Thoracic aorta (tissue), 2 donors: ENCODE measurements around the gene BLM. TPM values are rescaled to one million over a fixed set of nuclear protein-coding genes. Genes with fewer than 3 reads are reported as not detected.
"Not testable (repeated sequence)": the region's sequence is repeated elsewhere in the genome, so short reads cannot be mapped to it uniquely, and the experiment has no call there.

ENCODE experiments used
- ATAC-seq: fragments of 150-250 bp; one replicate; pipeline ENCODE4 v1.8.0; 2017; ENCODE audit warnings: low read depth; ENCODE audit not compliant: insufficient number of reproducible peaks, low FRiP score
- DNase-seq: peaks from one replicate; pipeline ENCODE4 v3.0.0-alpha.2; 2020; ENCODE audit warnings: low spot score
- H3K27ac ChIP-seq, 2 donors: fragments of 200-600 bp; sonication (generic); 1 replicate in 1 of 2; 2 replicates in 1 of 2; pipeline ENCODE4 v1.5.1; 2016; ENCODE audit warnings: mild to moderate bottlenecking in 2 of 2, moderate library complexity in 2 of 2
- H3K27me3 ChIP-seq: fragments of 200-600 bp; sonication (generic); replicated peaks from 2 replicates; pipeline ENCODE4 v1.6.0; 2016; ENCODE audit warnings: mild to moderate bottlenecking; ENCODE audit not compliant: insufficient read depth
- H3K36me3 ChIP-seq: fragments of 200-600 bp; sonication (generic); one replicate; pipeline ENCODE4 v1.5.1; 2016
- H3K4me1 ChIP-seq, 2 donors: fragments of 200-600 bp; sonication (generic); 1 replicate in 1 of 2; 2 replicates in 1 of 2; pipeline versions ENCODE4 v1.5.1 to v1.6.0; 2016; ENCODE audit warnings: low read depth in 2 of 2, mild to moderate bottlenecking in 1 of 2; ENCODE audit not compliant: control insufficient read depth in 1 of 2
- H3K4me3 ChIP-seq: fragments of 200-600 bp; sonication (generic); 2 replicates; pipeline ENCODE4 v1.5.1; 2016; ENCODE audit warnings: mild to moderate bottlenecking
- H3K9me3 ChIP-seq: fragments of 200-600 bp; sonication (generic); 2 replicates; pipeline ENCODE4 v1.5.1; 2016
- CTCF ChIP-seq: fragments of 200-600 bp; sonication (generic); IDR thresholded peaks from one replicate; pipeline ENCODE4 v1.5.1; 2019; ENCODE audit warnings: antibody characterized with exemption
- total RNA-seq, 2 donors: library from RNA; depleted of rRNA; stranded (reverse); fragments of >200 nt; gene quantifications; one replicate each; pipeline versions ENCODE4 v1.1.0 to v1.2.3, GENCODE V29; 2016

Gene BLM
- under 1 TPM; 0.49 to 0.81 TPM for total RNA-seq

GRCh38 chr15:90716976-90717821, at the start of gene BLM:
Gene BLM (plus strand): TSS chr15:90717346. CDS start chr15:90747393, 30,047 bp downstream.
- Histone ChIP-seq H3K27me3 (no peaks in the 10 kb centered on the region), H3K27ac (peak within 1 kb of the TSS; percentile 82 to 92), H3K9me3 (no peaks in the 10 kb centered on the region), H3K4me3 (peak within 1 kb of the TSS; percentile 73), H3K4me1 (peaks cover 9 to 10% of the 10 kb centered on the region in 2 donors), H3K36me3 (no peaks in the 10 kb centered on the region)
- peak; percentile 64 for TF ChIP-seq CTCF
- peak; percentile 99 for ATAC-seq
- peak; percentile 85 for DNase-seq

- H3K4me3 ChIP-seq, H3K27me3 ChIP-seq, DNase-seq, ATAC-seq, H3K27ac ChIP-seq, H3K9me3 ChIP-seq, H3K36me3 ChIP-seq: not testable (repeated sequence)
- H3K4me1 ChIP-seq, result peaks cover 0 to 16% of the 10 kb centered on the region in 2 donors
Observed at GRCh38 chr15:90667755-90668345, 49.3 kb upstream of the BLM start.

GRCh38 chr15:90670631-90671030, 46.5 kb upstream of the BLM start:
- DNase-seq, H3K27me3 ChIP-seq, H3K27ac ChIP-seq, H3K4me1 ChIP-seq, H3K4me3 ChIP-seq, H3K9me3 ChIP-seq, ATAC-seq, H3K36me3 ChIP-seq: not testable (repeated sequence)

GRCh38 chr15:90671216-90671615, 45.9 kb upstream of the BLM start:
- no peak for ATAC-seq

GRCh38 chr15:90673357-90673756, 43.8 kb upstream of the BLM start:
- not testable (repeated sequence) for H3K27ac ChIP-seq, H3K36me3 ChIP-seq, H3K4me3 ChIP-seq, DNase-seq, H3K9me3 ChIP-seq, ATAC-seq, H3K4me1 ChIP-seq, H3K27me3 ChIP-seq

More at GRCh38 chr15:90671216-90671615, 45.9 kb upstream of the BLM start:
- Histone ChIP-seq H3K4me3 (no peak overlapping the region), H3K27me3 (no peaks in the 10 kb centered on the region), H3K4me1 (no peaks in the 10 kb centered on the region), H3K9me3 (no peaks in the 10 kb centered on the region), H3K27ac (no peak overlapping the region), H3K36me3 (no peaks in the 10 kb centered on the region)
- TF ChIP-seq CTCF, result no peak
- DNase-seq, result no peak

- TF ChIP-seq CTCF, result no peak
- ATAC-seq (no peak), DNase-seq (no peak)
- Histone ChIP-seq H3K27me3 (no peaks in the 10 kb centered on the region), H3K27ac (no peak overlapping the region), H3K4me3 (no peak overlapping the region), H3K36me3 (no peaks in the 10 kb centered on the region), H3K9me3 (no peaks in the 10 kb centered on the region), H3K4me1 (no peaks in the 10 kb centered on the region)
Observed at GRCh38 chr15:90674476-90674875, 42.7 kb upstream of the BLM start.
